ENCODE data around the gene CYP2J2.
"Not testable (repeated sequence)": the region's sequence is repeated elsewhere in the genome, so short reads cannot be mapped to it uniquely, and the experiment has no call there.

CYP2J2 gene

DNA sequence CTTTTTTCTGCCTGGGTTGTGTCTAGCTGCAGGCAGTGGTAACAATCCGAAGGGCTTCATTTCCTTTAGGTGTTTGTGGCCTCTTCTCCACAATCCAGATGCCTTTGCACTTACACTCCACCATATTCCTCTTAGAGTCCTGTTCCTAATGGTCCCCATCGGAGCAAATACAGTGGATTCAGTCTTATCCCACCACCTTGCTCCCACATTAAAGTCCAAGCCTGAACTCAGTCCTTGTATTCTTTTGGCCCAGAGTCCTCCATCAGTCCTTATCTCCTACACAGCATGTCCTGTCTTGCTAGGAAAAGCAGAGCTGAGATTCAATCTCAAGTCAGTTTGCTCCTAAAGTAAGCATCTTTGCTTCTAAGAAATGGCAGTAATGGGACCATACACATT, 8.8 kb downstream of the CYP2J2 start:
- no peak for DNase-seq

DNA sequence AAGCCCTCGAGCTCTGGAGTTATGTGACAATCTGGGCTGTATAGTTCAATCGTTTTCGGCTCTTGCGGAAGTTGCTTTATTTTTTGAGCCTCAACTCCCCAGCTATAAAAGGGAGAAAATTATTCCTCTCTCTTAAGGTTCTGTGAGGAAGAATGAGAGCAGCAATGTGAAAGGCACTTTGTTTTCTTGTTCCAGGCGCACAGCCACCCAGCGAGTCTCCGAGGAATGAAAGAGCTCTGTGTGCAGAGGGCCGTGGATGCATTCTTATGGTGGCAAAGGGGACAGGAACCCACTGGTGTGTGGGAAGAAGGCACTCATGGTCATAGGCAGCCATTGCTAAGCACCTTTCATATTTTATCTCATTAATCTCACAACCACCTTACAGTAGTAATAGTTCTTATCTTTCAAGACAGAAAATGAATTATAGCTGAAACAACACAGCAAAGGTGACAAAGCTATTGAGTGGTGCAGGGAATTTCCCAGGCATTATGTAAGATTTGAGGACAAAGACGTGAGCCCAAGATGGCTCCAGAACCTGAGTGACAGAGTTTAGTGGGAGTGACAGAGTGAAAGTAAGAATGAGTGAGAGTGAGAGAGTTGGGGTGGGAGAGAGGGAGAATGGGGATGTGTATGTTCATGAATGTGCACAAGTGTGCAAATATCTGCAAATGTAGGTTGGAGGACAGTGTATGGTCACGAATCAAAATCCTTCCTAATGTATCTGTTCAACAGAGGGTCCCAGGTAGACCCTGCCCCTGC, 9.4 kb downstream of the CYP2J2 start:
- DNase-seq, result no peak

DNA sequence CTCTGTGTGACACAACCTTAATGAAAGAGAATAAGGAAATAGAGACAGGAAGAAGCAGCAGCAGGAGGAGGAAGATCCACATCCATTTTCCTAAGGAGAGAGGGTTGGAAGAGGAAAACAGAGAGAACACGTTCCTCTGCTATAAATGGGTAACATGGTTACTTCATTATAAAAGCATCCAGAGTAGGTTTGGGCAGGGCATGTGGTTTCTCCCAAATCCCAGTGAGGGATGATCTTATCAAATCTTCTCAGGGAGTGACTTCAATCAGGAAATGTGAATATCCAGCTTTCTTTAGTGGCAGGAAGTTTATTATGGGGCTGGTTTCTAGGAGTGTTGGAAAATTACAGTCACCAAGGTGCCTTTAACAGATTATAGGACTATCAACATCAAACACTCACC, 11.1 kb downstream of the CYP2J2 start:
- DNase-seq, result no peak

DNA sequence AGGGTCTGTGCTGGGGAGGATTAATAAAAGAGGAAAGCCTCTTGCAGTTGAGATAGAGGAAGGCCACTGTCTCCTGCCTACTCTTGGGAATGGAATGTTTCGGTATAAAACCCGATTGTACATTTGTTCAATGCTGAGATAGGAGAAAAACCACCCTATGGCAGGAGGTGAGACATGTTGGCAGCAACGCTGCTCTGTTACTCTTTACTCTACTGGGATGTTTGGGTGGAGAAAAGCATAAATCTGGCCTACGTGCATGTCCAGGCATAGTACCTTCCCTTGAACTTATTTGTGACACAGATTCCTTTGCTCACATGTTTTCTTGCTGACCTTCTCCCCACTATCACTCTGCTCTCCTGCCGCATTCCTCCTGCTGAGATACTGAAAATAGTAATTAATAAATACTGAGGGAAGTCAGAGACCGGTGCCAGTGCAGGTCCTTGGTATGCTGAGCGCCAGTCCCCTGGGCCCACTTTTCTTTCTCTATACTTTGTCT, 11.7 kb downstream of the CYP2J2 start:
- DNase-seq, result not testable (repeated sequence)

GRCh38 chr1:59908682-59909081, 17.9 kb downstream of the CYP2J2 start:
- DNase-seq, result no peak

DNA sequence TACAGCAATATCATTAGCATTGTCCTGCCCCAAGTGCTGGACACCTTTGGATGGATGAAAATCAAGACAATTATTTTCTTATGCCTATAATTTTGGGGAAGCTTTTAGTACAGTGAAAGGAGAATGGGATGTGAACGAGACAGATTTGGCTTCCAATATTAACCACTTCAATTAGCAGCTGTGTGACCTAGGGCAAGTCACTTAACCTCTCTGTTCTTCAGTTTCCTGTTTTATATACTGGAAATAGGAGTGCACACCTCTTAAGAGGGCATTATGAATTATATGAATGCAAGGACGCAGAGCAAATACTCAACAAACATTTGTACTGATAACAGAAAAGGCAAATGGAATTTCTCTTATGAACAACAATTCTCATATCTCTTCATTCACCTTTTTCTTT, 18.5 kb downstream of the CYP2J2 start:
- DNase-seq, result no peak

- no peak for DNase-seq
Measured at GRCh38 chr1:59906931-59907330, 19.6 kb downstream of the CYP2J2 start.

GRCh38 chr1:59903141-59903754, 23.3 kb downstream of the CYP2J2 start:
- DNase-seq, result no peak

- DNase-seq, result no peak
Measured at GRCh38 chr1:59901770-59902388, 24.7 kb downstream of the CYP2J2 start.

DNA sequence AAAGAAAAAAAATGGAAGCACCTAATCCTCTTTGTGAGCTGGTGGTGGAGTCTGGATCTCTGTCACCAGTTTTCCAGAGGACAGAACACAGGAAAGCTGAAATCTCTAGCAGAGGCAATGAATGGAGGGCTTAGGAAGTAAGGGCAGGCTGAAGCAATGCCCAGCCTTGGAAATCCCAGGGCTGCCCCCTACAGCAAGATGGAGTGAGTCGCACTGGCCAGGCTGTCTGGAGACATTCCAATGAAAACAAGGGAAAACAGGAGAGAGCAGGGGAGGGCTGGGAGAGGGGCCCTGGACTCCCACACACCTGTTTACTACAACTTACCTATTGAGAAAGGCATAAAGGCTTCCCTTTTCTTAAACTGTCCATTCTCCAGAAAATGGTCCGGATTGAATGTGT, 25.9 kb downstream of the CYP2J2 start:
- DNase-seq, result no peak

DNA sequence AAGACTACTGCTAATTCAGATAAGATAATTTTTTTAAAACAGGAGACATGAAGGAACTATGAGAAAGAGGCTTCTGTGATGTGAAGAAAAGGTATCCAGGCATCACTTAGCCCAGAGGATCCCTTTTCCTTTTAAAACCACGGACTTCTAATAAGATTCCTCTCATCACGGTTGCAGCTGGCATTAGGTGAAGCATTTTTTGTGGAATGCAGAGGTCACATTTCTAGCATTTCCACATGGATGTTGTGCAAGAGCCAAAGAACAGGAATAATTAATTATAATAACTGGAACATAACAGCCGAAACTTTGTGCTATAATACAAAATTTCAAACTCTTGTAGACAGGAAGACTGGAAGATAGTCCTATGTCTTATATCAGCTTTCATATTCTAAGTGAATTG, 27.6 kb downstream of the CYP2J2 start:
- no peak for DNase-seq

DNA sequence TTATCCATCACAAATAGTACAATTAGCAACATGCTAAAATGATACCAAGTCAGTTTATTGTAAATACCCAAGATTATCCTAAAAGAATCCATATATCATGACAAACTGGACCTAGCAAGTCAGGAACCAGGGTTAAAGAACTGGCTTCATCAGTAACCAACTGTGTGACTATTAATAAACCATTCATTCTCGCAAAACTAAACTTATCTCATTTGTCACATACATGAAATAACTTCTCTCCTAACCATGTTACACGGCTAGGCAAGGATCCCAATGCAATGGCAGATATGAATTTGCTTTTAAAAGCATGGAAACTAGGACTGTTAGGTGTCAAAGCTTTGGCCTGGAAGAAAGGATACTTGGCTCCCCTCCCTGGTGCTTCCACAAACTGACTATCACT, 29.4 kb downstream of the CYP2J2 start:
- no peak for DNase-seq

DNA sequence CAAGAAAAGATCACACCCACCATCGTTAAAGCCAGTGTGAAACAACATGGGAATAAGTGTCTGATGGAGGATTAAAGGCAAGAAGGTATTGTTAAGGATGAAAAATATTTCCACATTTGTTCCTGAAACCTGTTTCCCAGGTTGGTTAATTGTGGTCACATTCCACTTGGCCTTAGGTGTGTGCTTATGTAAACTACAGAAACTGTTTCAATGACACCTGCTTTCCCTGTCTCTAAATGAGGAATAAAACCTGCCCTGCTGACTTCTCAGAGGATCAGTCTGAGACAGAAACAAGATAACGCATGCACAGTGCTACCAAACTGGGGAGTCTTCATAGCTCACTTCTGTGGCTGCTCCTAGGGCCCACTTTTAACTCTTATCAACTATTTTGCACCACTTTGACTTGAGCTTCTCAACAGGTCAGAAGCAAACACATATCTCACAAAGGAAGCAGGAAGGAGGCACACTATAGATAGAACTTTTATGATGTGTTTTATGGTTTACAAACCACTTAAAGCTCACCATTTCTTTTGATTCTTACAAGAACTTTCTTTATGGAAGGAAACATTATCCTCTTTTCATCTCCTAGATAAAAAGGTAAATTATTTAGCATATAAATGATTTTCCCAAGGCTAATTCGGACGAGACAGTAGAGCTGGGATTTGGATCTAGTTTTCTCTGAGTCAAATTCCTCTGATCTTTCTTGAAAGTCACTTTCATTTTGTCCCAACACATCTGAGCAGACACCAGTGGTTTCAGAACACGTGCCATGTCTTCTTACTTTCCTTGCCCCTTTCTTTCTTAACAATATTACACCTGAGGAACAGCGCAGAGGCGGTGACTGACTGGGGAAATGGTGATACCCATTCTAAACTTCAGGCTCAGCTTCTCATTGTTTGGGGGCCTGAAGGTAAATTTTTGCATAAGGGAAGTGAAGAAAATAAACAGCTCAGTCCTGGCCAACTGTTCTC, 33.4 kb downstream of the CYP2J2 start:
- no peak for DNase-seq

DNA sequence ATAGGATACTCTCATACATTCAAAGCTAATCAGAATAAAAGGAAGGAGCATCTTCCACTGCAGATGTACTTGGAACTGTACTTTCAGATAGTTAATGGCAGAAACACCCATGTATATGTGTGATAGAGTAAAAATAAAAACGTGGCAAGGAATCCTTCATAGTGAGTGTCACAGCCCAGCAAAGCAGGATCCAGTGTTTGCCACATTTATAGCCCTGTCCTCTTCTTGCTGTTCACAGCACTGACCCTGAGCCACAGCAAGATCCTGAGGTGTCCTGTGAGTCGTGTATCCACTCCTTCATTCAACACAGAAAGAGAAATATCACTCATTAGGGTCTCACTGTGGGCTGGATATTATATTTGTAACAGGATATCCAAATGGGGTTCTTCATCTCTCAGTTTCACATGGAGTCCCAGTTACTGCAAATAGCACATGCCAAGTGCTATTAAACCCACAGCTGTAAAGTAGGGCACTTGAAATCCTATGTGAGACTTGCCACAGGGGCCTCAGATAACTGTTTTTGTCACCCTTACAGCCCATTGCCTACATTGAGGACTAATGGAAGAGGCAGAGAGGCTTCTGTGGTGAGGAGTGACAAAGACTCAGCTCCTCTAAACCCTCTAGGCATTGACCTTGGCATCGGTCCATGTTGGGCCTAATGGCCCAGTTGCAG, 41.3 kb downstream of the CYP2J2 start:
- no peak for DNase-seq

- DNase-seq, result no peak
Measured at GRCh38 chr1:59880735-59881134, 45.8 kb downstream of the CYP2J2 start.

DNA sequence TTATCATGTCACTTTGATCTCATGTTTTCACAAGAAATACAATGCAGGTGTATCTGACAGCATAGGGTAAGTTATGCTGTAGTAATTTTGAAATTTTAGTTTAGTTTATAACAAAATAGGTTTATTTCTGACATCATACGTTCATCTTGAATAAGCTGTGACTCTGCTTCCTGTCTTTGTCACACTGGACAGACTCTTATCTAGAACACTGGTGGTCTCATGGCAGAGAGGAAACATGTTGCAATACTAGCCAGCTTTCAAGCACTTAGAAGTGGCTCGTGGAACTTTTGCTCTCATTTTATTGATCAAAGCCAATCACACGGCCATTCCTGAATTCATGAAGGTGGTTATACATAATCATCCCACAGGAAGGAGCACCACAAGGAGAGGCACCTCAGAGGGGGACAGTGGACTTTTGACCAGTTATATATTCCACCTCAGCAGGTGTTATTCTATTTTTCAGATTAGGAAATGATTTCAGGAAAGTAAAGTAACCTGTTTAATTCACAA, 46.5 kb downstream of the CYP2J2 start:
- no peak for DNase-seq

DNA sequence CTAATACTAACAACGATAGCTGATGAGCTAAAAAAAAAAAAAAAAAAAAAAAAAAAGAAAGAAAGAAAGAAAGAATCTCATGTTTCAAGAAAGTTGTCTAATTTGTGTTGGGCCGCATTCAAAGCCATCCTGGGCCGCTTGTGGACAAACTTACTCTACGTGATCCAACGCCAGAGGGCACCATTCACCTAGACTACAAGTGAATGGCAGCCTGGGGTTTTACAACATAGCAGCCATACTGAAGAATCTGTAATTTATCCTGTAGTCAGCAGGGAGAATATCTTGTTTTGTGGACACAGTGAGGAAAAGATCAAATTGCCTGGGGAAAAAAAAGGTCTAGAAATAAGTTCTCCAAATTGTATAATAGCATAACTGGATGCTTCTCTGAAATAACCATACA, 47.0 kb downstream of the CYP2J2 start:
- peak; percentile 4 to 9 for DNase-seq

DNA sequence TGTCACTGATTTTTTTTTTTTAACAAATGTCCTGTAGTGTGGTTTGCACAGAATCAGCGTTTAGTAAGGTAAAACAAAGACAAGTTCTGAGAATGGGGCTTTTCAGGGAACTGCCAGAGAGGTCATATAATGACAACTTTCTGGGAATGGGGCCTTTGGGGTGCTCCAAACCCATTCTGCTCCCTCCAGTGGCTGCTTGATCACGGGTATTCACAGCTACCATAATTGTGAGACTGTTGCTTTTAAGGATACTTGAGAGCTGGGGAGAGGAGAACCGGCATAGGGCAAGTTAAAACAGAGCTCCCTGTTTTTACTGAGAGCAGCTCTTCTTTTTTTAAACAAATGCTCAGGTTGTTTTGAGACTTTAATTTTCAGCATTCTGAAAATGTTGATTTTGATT, 48.2 kb downstream of the CYP2J2 start:
- DNase-seq, result no peak

DNA sequence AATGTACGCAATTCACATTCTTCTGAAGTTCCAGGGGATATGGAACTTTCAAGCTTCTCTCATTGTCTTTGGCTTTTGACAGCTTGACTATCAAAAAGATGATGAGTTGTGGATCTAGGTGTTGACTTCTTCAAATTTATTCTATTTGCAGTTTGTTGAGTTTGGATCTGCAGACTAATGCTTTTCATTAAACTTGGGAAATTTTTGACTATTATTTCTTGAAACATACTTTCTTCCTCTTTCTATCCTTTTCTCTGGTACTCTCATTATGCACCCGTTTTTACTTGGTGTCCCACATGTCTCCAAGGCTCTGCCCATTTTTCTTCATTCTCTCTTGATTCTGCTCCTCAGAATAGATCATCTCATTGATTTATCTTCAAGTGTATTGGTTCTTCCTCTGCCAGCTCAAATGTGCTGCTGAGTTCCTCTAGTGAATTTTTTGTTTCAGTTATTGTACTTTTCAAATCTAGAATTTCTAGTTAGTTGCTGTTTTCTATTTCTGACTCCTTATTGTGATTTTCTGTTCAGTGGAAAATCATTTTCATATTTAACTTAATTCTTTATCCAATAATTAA, 49.4 kb downstream of the CYP2J2 start:
- DNase-seq, result no peak

GRCh38 chr1:59871746-59872145, 54.8 kb downstream of the CYP2J2 start:
- no peak for DNase-seq

- no peak for DNase-seq
Measured at GRCh38 chr1:59866462-59866861, 60.1 kb downstream of the CYP2J2 start.

Data from NCI-H1930 (cell line).